ENCODE data around the gene CDADC1.

DNA sequence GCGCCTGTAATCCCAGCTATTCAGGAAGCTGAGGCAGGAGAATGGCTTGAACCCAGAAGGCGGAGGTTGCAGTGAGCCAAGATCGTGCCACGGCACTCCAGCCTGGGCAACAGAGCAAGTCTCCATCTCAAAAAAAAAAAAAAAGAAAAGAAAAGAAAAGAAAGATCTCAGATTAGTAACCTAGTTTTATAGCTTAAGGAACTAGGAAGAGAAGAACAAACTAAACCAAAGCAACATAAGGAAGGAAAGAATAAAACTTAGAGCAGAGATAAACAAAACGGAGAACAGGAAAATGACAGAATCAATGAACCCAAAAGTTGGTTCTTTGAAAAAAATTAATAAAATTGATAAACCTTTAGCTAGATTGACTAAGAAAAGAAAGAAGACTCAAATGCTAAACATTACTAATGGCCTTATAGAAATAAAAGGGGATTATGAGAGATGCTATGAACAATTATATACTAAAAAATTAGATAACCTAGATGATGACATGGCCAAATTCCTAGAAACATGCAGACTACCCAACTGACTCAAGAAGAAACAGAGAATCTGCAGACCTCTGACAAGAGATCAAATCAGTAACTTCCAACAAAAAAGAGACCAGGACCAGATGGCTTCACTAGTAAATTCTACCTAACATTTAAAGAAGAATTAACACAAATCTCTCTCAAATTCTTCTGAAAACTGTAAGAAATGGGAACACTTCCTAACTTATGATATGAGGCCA, 68.2 kb downstream of the CDADC1 start:
- TF ChIP-seq, protein P1, sequence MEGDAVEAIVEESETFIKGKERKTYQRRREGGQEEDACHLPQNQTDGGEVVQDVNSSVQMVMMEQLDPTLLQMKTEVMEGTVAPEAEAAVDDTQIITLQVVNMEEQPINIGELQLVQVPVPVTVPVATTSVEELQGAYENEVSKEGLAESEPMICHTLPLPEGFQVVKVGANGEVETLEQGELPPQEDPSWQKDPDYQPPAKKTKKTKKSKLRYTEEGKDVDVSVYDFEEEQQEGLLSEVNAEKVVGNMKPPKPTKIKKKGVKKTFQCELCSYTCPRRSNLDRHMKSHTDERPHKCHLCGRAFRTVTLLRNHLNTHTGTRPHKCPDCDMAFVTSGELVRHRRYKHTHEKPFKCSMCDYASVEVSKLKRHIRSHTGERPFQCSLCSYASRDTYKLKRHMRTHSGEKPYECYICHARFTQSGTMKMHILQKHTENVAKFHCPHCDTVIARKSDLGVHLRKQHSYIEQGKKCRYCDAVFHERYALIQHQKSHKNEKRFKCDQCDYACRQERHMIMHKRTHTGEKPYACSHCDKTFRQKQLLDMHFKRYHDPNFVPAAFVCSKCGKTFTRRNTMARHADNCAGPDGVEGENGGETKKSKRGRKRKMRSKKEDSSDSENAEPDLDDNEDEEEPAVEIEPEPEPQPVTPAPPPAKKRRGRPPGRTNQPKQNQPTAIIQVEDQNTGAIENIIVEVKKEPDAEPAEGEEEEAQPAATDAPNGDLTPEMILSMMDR (conservative IDR thresholded peaks at IDR 0.05) = no peak
- TF ChIP-seq ZFX (IDR thresholded peaks at IDR 0.05) = no peak
